ENCODE data around the gene RFESD.

RFESD gene

GRCh38 chr5:95646569-95647431 is at the start of gene RFESD:
Gene RFESD (plus strand): TSS chr5:95646777. CDS start chr5:95652272, 5,495 bp downstream.
- peak; percentile 92 for DNase-seq

DNA sequence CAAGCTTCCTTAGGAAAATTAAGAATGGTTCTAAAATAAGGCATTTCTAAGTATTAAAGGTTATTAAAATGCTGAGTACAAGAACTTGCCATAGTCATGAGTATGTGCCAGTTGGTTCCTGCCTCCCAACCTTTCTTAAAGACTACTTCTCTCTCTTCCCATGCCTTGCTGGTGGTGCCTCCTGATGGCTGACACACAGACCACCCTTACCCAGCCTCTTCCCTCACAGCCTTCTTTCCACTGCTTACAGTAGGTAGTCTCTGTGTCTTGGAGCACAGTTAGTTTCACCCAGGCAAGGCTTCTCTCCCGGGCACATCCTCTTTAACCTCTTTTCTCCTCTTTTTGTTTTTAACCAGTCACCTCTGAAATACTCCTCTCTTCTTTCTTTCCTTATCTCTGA is 47.3 kb upstream of the RFESD start:
- no peak for DNase-seq

DNA sequence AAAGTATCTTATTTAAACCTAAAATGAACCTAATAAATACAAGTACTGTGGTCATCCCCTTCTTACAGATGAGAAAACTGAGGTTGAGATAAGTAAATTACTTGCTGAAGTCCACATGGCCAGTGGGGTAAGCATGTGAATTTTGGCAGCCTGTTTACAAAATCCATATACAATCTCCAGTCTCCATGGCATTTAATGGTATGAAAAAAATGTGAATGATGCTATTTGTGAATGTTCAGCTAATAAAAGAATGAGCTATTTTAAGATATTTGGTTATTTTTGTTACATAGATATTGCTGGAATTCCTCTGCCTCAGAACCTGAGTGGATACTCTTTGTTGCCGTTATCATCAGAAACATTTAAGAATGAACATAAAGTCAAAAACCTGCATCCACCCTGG is 46.0 kb upstream of the RFESD start:
- DNase-seq, result no peak

DNA sequence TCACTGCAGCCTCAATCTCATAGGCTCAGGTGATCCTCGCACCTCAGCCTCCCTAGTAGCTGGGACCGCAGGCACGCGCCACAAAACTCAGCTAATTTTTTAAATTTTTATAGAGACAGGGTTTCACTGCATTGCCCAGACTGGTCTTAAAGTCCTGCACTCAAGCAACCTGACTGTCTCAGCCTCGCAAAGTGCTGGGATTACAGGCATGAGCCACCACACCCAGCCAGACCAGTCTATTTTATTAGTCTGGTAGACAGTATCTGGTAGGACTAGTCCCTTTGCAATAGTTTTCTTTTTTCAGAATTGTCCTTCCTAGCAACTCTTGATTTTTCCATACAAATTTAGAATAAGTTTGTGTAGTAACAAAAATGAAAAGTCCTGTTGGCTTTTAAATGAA is 40.8 kb upstream of the RFESD start:
- no peak for DNase-seq

DNA sequence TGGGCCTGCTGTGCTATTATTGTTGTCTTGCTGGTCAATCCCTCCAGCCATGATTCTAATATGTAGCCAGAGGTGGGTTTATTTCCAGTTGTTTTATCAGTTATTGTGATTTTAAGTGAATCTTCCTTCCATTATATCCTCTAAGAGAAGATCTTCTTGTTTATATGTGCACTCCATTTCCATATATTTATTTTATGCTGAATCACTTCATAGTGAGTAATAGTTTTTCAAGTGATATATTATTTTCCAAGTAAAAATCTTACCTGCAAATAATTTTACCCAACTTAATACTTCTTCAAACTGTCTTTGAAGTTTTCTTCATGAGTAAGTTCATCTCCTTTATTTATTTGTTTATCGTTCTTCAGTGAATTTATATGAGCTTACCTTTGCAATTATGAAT is 40.2 kb upstream of the RFESD start:
- DNase-seq, result no peak

GRCh38 chr5:95609711-95610110 is 36.9 kb upstream of the RFESD start:
- no peak for DNase-seq

DNA sequence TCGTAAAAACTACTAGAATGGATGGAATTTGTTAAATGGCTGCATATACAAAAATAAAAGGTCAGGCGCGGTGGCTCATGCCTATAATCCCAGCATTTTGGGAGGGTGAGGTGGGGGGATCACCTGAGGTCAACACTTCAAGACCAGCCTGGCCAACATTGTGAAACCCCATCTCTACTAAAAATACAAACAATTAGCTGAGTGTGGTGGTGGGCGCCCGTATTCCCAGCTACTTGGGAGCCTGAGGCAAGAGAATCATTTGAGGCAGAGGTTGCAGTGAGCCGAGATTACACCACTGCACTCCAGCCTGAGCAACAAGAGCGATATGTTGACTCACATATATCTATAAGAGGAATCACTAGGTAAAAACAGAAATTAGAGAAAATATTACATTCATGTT is 36.0 kb upstream of the RFESD start:
- DNase-seq, result no peak

DNA sequence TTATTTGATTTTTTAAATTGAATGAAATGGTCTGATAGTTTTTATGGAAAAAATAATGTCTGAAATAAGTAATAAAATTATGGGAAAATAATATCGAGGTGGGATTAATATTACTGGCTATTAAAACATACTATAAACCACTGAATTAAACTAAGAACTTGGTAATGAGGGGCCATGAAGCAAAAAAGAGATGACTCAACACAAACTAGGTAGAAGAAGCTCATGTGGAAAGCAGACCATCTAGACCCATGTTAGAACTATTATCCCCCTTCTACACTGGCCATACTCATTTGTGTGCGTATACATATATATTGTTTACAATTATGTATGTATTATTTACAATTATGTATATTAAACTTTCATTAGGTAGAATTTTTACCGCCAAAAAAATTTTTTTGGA is 35.2 kb upstream of the RFESD start:
- DNase-seq, result no peak

- no peak for DNase-seq
Measured at GRCh38 chr5:95613514-95613913, 33.1 kb upstream of the RFESD start.

GRCh38 chr5:95615164-95615467 is 31.5 kb upstream of the RFESD start:
- DNase-seq, result no peak

GRCh38 chr5:95617057-95617456 is 29.5 kb upstream of the RFESD start:
- DNase-seq, result no peak

DNA sequence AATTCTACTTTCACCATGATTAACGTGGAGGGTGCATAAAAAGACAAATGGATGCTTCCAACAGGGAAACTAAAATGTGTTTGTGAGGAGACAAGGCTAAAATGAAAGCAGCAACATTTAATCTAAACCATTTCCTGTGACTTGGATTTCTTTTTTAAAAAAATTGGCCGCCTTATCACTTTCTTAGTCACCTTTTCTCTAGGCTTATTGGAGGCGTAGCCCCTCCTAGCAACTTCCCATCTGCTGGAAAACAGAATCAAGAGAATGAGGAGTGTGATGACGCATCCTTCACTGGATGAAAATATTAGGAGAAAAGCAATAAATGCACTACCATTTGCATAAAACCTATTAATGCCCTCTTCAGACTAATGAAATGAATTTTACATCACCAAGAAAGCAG is 27.5 kb upstream of the RFESD start:
- no peak for DNase-seq

DNA sequence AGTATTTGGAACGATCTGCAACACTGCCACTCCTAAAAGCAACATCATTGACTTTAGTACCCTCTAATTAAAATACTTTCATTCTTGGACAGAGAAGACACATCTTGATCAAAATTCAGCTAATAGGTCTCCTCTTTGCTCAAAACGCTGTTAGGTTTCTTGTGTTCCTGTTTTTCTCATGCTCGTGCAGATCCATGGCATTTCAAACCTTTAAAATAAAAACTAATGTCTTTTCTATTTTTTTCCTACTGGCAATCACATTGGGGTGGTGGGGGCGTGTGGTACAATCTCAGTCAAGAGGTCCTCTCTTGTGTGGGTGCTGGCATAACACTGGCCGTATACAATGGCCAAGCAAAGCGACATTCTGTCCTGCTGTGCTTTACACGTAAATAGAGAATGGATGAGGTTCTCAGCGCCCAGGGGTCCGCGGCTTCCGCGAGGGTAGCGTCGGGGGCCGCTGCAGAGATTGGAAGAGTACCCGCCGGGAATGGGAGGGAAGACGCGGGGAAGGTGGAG is 27.0 kb upstream of the RFESD start:
- no peak for DNase-seq

DNA sequence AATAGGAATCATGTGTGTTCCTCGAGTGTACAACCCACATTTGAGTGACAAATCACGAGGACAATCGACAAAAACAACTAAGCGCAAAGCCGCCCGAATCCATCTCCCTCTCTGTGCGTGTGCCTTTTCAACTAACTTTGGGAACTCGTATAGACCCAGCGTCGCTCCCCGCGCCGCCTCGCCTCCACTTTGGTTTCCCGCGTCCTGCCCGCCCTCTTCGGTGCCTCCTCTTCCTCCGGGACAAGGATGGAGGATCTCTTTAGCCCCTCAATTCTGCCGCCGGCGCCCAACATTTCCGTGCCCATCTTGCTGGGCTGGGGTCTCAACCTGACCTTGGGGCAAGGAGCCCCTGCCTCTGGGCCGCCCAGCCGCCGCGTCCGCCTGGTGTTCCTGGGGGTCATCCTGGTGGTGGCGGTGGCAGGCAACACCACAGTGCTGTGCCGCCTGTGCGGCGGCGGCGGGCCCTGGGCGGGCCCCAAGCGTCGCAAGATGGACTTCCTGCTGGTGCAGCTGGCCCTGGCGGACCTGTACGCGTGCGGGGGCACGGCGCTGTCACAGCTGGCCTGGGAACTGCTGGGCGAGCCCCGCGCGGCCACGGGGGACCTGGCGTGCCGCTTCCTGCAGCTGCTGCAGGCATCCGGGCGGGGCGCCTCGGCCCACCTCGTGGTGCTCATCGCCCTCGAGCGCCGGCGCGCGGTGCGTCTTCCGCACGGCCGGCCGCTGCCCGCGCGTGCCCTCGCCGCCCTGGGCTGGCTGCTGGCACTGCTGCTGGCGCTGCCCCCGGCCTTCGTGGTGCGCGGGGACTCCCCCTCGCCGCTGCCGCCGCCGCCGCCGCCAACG is 26.3 kb upstream of the RFESD start, which contains the start of gene GPR150:
TSS of gene GPR150 (plus strand) at position 58 of the 840 bp plus-strand sequence. CDS start at position 247, 189 bp downstream.
- DNase-seq, result no peak

- DNase-seq, result no peak
Measured at GRCh38 chr5:95620870-95621838, 25.4 kb upstream of the RFESD start.

- DNase-seq, result no peak
Measured at GRCh38 chr5:95621839-95622629, 24.5 kb upstream of the RFESD start.

GRCh38 chr5:95623706-95624105 is 22.9 kb upstream of the RFESD start:
- DNase-seq, result no peak

GRCh38 chr5:95624368-95624767 is 22.2 kb upstream of the RFESD start:
- no peak for DNase-seq

- DNase-seq, result no peak
Measured at GRCh38 chr5:95626701-95627100, 19.9 kb upstream of the RFESD start.

- no peak for DNase-seq
Measured at GRCh38 chr5:95627971-95628810, 18.4 kb upstream of the RFESD start.

- no peak for DNase-seq
Measured at GRCh38 chr5:95628933-95629332, 17.6 kb upstream of the RFESD start.
